ENCODE measurements around the gene FGF11. TPM values are rescaled to one million over a fixed set of nuclear protein-coding genes. Genes with fewer than 3 reads are reported as not detected.
A peak's percentile ranks its signal among the peaks of the same experiment; 100 is the strongest.

The FGF11 gene
- total RNA-seq, 2 experiments from 2014 or later, result 1.5 to 1.7 TPM

GRCh38 chr17:7445619-7445968 is 6.3 kb downstream of the FGF11 start:
- Histone ChIP-seq H3K36me3 (ENCODE audit: insufficient read depth, low read length) (no peaks in the 10 kb centered on the region), H3K27me3 (ENCODE audit: control insufficient read depth in 1 of 2, insufficient read depth in 2 of 2, low read length in 2 of 2) (peaks cover 61 to 67% of the 10 kb centered on the region in 2 experiments), H3K4me3 (ENCODE audit: low read length) (peak overlapping the region; percentile 37), H3K27ac (ENCODE audit: low read depth in 1 of 2, low read length in 2 of 2) (no peak overlapping the region), H3K4me1 (ENCODE audit: insufficient read depth, low read length) (peaks cover 30% of the 10 kb centered on the region), H3K9me3 (ENCODE audit: control insufficient read depth in 1 of 2, insufficient read depth in 1 of 2, low read length in 2 of 2) (peaks cover 0 to 21% of the 10 kb centered on the region in 2 experiments)
- H3K27ac Mint-ChIP-seq, result no peak overlapping the region
- H3K4me1 Mint-ChIP-seq (ENCODE audit: low read depth), result peaks cover 23% of the 10 kb centered on the region
- ChIA-PET CTCF (interaction anchor here (1.1 to 1.4 kb wide), 3 partner anchors 9 to 150 kb away, joined by 3 to 5 read pairs (median 3); no protein-coding TSS in a partner anchor), POLR2A (interaction anchor here (0.6 to 4.0 kb wide), 8 partner anchors 8 to 242 kb away, joined by 3 to 25 read pairs (median 6); partner anchors contain the start of genes MPDU1, PLSCR3, POLR2A and SLC35G6)
- peak; percentile 91 for ATAC-seq (ENCODE audit: poor library complexity)
- no peaks in the 10 kb centered on the region for H3K36me3 Mint-ChIP-seq (ENCODE audit: low read depth)
- DNase-seq, result peak in 11 of 14 experiments; percentile 19 to 61 (median 38)
- peak overlapping the region; percentile 59 for H3K4me3 Mint-ChIP-seq
- intact Hi-C loops (cut with DNase I, micrococcal nuclease), result no loop called here
- TF ChIP-seq CTCF (IDR thresholded peaks at IDR 0.05), result no peak
- no peaks in the 10 kb centered on the region for H3K9me3 Mint-ChIP-seq
- H3K27me3 Mint-ChIP-seq, result peaks cover 66% of the 10 kb centered on the region

- DNase-seq, result no peak
- Histone ChIP-seq H3K4me3 (ENCODE audit: low read length) (no peak overlapping the region), H3K27ac (ENCODE audit: low read depth in 1 of 2, low read length in 2 of 2) (no peak overlapping the region), H3K36me3 (ENCODE audit: insufficient read depth, low read length) (no peaks in the 10 kb centered on the region), H3K9me3 (ENCODE audit: control insufficient read depth in 1 of 2, insufficient read depth in 1 of 2, low read length in 2 of 2) (peaks cover 0 to 19% of the 10 kb centered on the region in 2 experiments), H3K4me1 (ENCODE audit: insufficient read depth, low read length) (peaks cover 25% of the 10 kb centered on the region), H3K27me3 (ENCODE audit: control insufficient read depth in 1 of 2, insufficient read depth in 2 of 2, low read length in 2 of 2) (peaks cover 38 to 39% of the 10 kb centered on the region in 2 experiments)
- Mint-ChIP-seq H3K4me3 (no peak overlapping the region), H3K27me3 (peaks cover 37% of the 10 kb centered on the region), H3K4me1 (ENCODE audit: low read depth) (peaks cover 23% of the 10 kb centered on the region), H3K9me3 (no peaks in the 10 kb centered on the region), H3K36me3 (ENCODE audit: low read depth) (no peaks in the 10 kb centered on the region), H3K27ac (no peak overlapping the region)
- POLR2A ChIA-PET, result interaction anchor here (0.7 to 2.4 kb wide), 3 partner anchors 12 to 240 kb away, joined by 3 to 8 read pairs (median 3); partner anchors contain the start of genes TMEM102 and WRAP53
- intact Hi-C loops (cut with DNase I, micrococcal nuclease), result no loop called here
- CTCF ChIA-PET, result interaction anchor here (0.7 to 1.2 kb wide), 2 partner anchors 12 to 75 kb away, joined by 4 read pairs; no protein-coding TSS in a partner anchor
- no peak for TF ChIP-seq CTCF (IDR thresholded peaks at IDR 0.05)
- ATAC-seq (ENCODE audit: poor library complexity), result no peak
Measured at GRCh38 chr17:7448461-7448860, 9.1 kb downstream of the FGF11 start.

- CTCF ChIA-PET, result interaction anchor here (0.7 to 2.2 kb wide), 2 partner anchors 23 to 55 kb away, joined by 5 to 7 read pairs; no protein-coding TSS in a partner anchor
Measured at GRCh38 chr17:7459961-7460545, 20.7 kb downstream of the FGF11 start.

More at GRCh38 chr17:7459961-7460545, 20.7 kb downstream of the FGF11 start:
- POLR2A ChIA-PET, result interaction anchor here (1.8 to 12.5 kb wide), 3 partner anchors 18 to 124 kb away, joined by 5 to 137 read pairs (median 6); partner anchors contain the start of genes MPDU1, SLC35G6, TMEM102 and ZBTB4
- Histone ChIP-seq H3K36me3 (ENCODE audit: insufficient read depth, low read length) (peaks cover 27% of the 10 kb centered on the region), H3K27me3 (ENCODE audit: control insufficient read depth in 1 of 2, insufficient read depth in 2 of 2, low read length in 2 of 2) (no peaks in the 10 kb centered on the region), H3K9me3 (ENCODE audit: control insufficient read depth in 1 of 2, insufficient read depth in 1 of 2, low read length in 2 of 2) (no peaks in the 10 kb centered on the region), H3K4me3 (ENCODE audit: low read length) (no peak overlapping the region), H3K27ac (ENCODE audit: low read depth in 1 of 2, low read length in 2 of 2) (no peak overlapping the region), H3K4me1 (ENCODE audit: insufficient read depth, low read length) (peaks cover 11% of the 10 kb centered on the region)
- peak overlapping the region; percentile 56 for H3K4me3 Mint-ChIP-seq
- ATAC-seq (ENCODE audit: poor library complexity) (no peak), DNase-seq (no peak)
- H3K4me1 Mint-ChIP-seq (ENCODE audit: low read depth), result peaks cover 23% of the 10 kb centered on the region
- H3K36me3 Mint-ChIP-seq (ENCODE audit: low read depth), result peaks cover 29% of the 10 kb centered on the region
- peak overlapping the region; percentile 43 for H3K27ac Mint-ChIP-seq
- intact Hi-C loops (cut with DNase I, micrococcal nuclease), result loop anchor here in 1 of 2 experiments (2.0 kb wide), 1 partner anchor 17 kb away; no protein-coding TSS in a partner anchor
- no peaks in the 10 kb centered on the region for H3K9me3 Mint-ChIP-seq
- TF ChIP-seq CTCF (IDR thresholded peaks at IDR 0.05), result no peak
- H3K27me3 Mint-ChIP-seq, result no peaks in the 10 kb centered on the region
